Memory B cell (primary cell): ENCODE measurements around the gene DAP.
A peak's percentile ranks its signal among the peaks of the same experiment; 100 is the strongest.

Experiments
- ATAC-seq: fragments of 150-1000 bp; cut with Tn5 transposase; 2 replicates; pipeline ENCODE4 v1.10.0; 2021; ENCODE audit warnings: low read depth, mild to moderate bottlenecking, moderate library complexity
- DNase-seq, 2 donors: peaks; one replicate each; pipeline ENCODE4 v3.0.0; 2022; ENCODE audit warnings: low spot score in 2 of 2
- H3K27ac Mint-ChIP-seq: one replicate; pipeline ENCODE4 v1.8.0; 2022; ENCODE audit warnings: mild to moderate bottlenecking, moderate library complexity, mixed read lengths
- H3K27me3 Mint-ChIP-seq: one replicate; pipeline ENCODE4 v1.8.0; 2022; ENCODE audit warnings: mixed read lengths
- H3K36me3 Mint-ChIP-seq: one replicate; pipeline ENCODE4 v1.8.0; 2022; ENCODE audit warnings: mild to moderate bottlenecking, mixed read lengths
- H3K4me1 Mint-ChIP-seq: one replicate; pipeline ENCODE4 v1.8.0; 2022; ENCODE audit warnings: mixed read lengths
- H3K4me3 Mint-ChIP-seq: one replicate; pipeline ENCODE4 v1.8.0; 2022; ENCODE audit warnings: mild to moderate bottlenecking, moderate library complexity, mixed read lengths
- H3K9me3 Mint-ChIP-seq: one replicate; pipeline ENCODE4 v1.8.0; 2022; ENCODE audit warnings: mixed read lengths

DAP gene

GRCh38 chr5:10691826-10692785 is 68.9 kb downstream of the DAP start:
- Mint-ChIP-seq H3K27ac (no peak overlapping the region), H3K36me3 (peaks cover 10% of the 10 kb centered on the region), H3K4me1 (peaks cover 12% of the 10 kb centered on the region), H3K9me3 (peaks cover 2% of the 10 kb centered on the region), H3K4me3 (no peak overlapping the region), H3K27me3 (no peaks in the 10 kb centered on the region)
- DNase-seq (no peak), ATAC-seq (no peak)

GRCh38 chr5:10690460-10691440 is 70.3 kb downstream of the DAP start:
- DNase-seq = no peak
- Mint-ChIP-seq H3K4me3 (no peak overlapping the region), H3K27ac (no peak overlapping the region), H3K27me3 (no peaks in the 10 kb centered on the region), H3K36me3 (peaks cover 16% of the 10 kb centered on the region), H3K4me1 (peaks cover 16% of the 10 kb centered on the region), H3K9me3 (peaks cover 2% of the 10 kb centered on the region)
- ATAC-seq = no peak

GRCh38 chr5:10689391-10690081 is 71.5 kb downstream of the DAP start:
- Mint-ChIP-seq H3K27me3 (no peaks in the 10 kb centered on the region), H3K4me1 (peaks cover 23% of the 10 kb centered on the region), H3K4me3 (no peak overlapping the region), H3K27ac (no peak overlapping the region), H3K36me3 (peaks cover 16% of the 10 kb centered on the region), H3K9me3 (peaks cover 2% of the 10 kb centered on the region)
- ATAC-seq (peak; percentile 48), DNase-seq (no peak)

DNA sequence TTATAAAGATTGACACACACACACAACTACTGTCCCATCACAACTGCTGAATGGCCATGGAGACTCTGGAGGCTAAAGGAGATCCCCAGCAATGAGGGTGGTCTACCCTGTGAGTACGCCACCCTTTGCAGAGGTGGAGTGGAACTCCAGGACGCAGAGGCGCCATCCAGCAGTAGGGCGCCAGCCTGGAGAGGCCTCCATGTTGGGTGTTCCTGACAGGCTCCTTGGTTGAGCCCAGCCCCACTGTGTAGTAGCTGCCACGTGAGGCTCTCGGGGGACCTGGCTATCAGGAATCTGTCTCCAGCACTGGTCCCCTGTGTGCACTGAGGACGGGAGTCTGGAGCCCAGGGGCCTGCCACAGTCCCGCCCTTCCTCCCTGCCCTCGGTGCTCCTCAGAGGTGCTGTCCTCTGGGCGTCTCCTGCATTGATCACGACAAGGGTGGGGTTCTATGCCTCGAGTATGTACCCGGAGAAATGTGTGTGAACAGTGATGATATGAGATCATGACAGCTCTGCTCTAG is 72.3 kb downstream of the DAP start:
- Mint-ChIP-seq H3K4me1 (peaks cover 24% of the 10 kb centered on the region), H3K36me3 (peaks cover 16% of the 10 kb centered on the region)

GRCh38 chr5:10686890-10687289 is 74.1 kb downstream of the DAP start:
- Mint-ChIP-seq H3K27ac (no peak overlapping the region), H3K4me1 (peaks cover 24% of the 10 kb centered on the region), H3K4me3 (no peak overlapping the region), H3K9me3 (peaks cover 2% of the 10 kb centered on the region), H3K36me3 (peaks cover 23% of the 10 kb centered on the region), H3K27me3 (no peaks in the 10 kb centered on the region)
- ATAC-seq (no peak), DNase-seq (no peak)

More for the DNA sequence above, 72.3 kb downstream of the DAP start:
- no peak overlapping the region for H3K4me3 Mint-ChIP-seq
- DNase-seq (no peak), ATAC-seq (no peak)
- H3K9me3 Mint-ChIP-seq = peaks cover 2% of the 10 kb centered on the region
- H3K27me3 Mint-ChIP-seq = no peaks in the 10 kb centered on the region
- no peak overlapping the region for H3K27ac Mint-ChIP-seq

DNA sequence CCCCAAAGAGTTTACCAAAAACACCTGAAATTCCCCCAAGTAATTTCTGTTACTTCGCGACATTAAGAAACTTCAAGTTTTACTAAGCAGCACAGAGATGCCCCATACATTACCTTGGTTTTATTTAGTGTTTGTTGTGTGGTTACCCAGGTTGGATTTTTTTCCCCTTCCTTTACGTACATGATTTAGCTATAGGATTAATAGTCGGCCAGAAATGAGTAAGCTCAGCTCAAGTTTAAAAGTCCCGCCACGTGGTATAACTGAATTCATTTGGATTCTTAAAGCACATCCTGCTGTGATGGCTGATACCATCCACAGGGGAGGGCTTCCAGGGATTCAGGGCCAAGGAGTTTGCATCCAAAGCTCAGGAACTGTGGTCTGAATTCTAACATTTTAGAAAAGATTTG is 75.9 kb downstream of the DAP start:
- Mint-ChIP-seq H3K9me3 (peaks cover 2% of the 10 kb centered on the region), H3K4me3 (no peak overlapping the region), H3K36me3 (peaks cover 30% of the 10 kb centered on the region), H3K27ac (peak overlapping the region; percentile 85), H3K27me3 (no peaks in the 10 kb centered on the region), H3K4me1 (peaks cover 21% of the 10 kb centered on the region)
- ATAC-seq (peak; percentile 71), DNase-seq (no peak)

DNA sequence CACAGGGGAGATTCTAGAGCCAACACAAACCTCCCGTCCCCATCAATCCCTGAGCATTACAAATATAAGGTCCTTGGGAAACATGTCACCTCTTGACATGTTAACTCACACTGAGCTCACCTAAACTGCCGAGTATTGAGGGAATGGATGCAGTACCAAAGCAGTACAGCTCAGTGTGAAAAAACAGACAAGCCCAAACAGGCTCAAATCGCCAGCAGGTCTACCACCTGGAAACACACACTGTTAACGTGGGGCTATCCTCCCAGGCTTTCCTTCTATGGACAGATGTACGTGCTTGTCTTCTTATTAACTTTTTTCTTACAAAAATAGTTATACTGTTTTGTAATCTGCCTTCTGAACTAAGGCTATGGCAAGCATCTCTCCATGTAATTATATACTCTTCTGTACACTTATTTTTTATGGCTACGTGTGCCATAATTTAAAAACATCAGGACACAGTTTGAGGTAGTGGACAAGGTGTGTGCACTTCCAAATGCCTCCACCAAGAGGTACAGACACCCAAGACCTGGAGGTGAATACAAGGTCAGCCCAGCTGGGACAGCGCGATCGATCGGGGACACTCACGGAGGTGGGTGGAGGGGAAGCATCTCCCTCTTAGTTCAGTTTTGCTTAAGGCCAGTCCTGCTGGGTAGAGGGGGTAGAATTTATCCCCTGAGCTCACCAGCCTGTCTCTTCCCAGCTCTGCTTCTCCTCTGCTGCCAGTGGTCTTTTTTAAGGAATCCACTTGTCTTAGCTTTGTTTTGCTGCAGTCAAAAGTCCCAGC is 76.5 kb downstream of the DAP start:
- Mint-ChIP-seq H3K27me3 (no peaks in the 10 kb centered on the region), H3K36me3 (peaks cover 32% of the 10 kb centered on the region), H3K4me3 (no peak overlapping the region), H3K27ac (peak overlapping the region; percentile 85), H3K9me3 (peaks cover 2% of the 10 kb centered on the region), H3K4me1 (peaks cover 21% of the 10 kb centered on the region)
- ATAC-seq (peak; percentile 59), DNase-seq (no peak)

- Mint-ChIP-seq H3K4me3 (no peak overlapping the region), H3K4me1 (peaks cover 21% of the 10 kb centered on the region), H3K9me3 (peaks cover 2% of the 10 kb centered on the region), H3K27ac (peak overlapping the region; percentile 45), H3K36me3 (peaks cover 31% of the 10 kb centered on the region), H3K27me3 (no peaks in the 10 kb centered on the region)
- no peak for DNase-seq
- no peak for ATAC-seq
These were observed 78.1 kb downstream of the DAP start for GRCh38 chr5:10682801-10683525.

DNA sequence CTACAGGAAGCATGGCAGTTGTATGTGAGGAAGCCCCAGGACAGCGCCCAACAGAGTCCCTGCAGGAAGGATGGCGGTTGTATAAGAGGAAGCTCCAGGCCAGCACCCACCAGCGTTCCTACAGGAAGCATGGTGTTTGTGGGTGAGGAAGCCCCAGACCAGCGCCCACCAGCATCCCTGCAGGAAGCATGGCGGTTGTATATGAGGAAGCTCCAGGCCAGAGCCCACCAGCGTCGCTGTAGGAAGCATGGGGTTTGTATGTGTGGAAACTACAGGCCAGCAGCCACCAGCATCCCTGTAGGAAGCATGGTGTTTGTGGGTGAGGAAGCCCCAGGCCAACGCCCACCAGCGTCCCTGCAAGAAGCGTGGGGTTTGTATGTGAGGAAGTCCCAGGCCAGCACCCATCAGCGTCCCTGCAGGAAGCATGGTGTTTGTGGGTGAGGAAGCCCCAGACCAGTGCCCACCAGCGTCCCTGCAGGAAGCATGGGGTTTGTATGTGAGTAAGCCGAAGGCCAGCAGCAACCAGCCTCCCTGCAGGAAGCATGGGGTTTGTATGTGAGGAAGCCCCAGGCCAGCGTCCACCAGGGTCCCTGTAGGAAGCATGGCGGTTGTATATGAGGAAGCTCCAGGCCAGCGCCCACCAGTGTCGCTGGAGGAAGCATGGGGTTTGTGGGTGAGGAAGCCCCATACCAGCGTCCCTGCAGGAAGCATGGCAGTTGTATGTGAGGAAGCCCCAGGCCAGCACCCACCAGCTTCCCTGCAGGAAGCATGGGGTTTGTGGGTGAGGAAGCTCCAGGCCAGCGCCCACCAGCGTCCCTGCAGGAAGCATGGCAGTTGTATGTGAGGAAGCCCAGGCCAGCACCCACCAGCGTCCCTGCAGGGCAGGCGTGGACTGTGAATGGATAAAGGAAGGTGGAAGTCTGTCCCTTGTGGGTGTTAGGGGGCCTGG is 79.0 kb downstream of the DAP start:
- Mint-ChIP-seq H3K9me3 (no peaks in the 10 kb centered on the region), H3K27me3 (no peaks in the 10 kb centered on the region), H3K27ac (peak overlapping the region; percentile 45), H3K4me1 (peaks cover 18% of the 10 kb centered on the region), H3K36me3 (peaks cover 36% of the 10 kb centered on the region), H3K4me3 (no peak overlapping the region)
- DNase-seq = no peak
- ATAC-seq = no peak

DNA sequence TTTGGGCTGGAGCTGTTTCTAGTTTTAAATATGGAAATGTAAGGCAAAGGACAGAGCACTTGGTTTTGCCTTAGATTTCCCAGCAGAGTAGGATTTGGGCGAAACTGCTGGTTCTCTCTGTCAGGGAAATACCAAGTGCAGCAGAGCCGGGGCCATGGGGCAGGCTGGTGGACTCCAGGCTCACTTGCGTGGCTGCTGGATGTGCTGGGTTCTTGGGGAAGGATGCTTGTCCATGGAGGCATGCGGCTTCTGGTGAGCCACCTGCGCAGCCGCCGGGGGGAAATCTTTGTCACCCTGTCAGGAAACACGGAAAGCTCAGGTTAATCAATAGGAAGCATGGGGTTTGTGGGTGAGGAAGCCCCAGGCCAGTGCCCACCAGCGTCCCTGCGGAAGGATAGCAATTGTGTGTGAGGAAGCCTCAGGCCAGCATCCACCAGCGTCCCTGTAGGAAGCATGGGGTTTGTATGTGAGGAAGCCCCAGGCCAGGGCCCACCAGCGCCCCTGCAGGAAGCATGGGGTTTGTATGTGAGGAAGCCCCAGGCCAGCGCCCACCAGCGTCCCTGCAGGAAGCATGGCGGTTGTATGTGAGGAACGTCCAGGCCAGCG is 80.1 kb downstream of the DAP start:
- Mint-ChIP-seq H3K9me3 (no peaks in the 10 kb centered on the region), H3K4me3 (no peak overlapping the region), H3K36me3 (peaks cover 36% of the 10 kb centered on the region), H3K27me3 (no peaks in the 10 kb centered on the region), H3K27ac (no peak overlapping the region), H3K4me1 (peaks cover 12% of the 10 kb centered on the region)
- ATAC-seq = no peak
- no peak for DNase-seq

GRCh38 chr5:10679336-10679988 is 81.6 kb downstream of the DAP start:
- Mint-ChIP-seq H3K4me1 (no peaks in the 10 kb centered on the region), H3K9me3 (no peaks in the 10 kb centered on the region), H3K27me3 (no peaks in the 10 kb centered on the region), H3K4me3 (no peak overlapping the region), H3K36me3 (peaks cover 36% of the 10 kb centered on the region), H3K27ac (no peak overlapping the region)
- no peak for ATAC-seq
- no peak for DNase-seq
